ENCODE measurements around the gene LYPD3. TPM values are rescaled to one million over a fixed set of nuclear protein-coding genes. Genes with fewer than 3 reads are reported as not detected.

The LYPD3 gene
- polyA plus RNA-seq, 1 donor, result 0.67 TPM

DNA sequence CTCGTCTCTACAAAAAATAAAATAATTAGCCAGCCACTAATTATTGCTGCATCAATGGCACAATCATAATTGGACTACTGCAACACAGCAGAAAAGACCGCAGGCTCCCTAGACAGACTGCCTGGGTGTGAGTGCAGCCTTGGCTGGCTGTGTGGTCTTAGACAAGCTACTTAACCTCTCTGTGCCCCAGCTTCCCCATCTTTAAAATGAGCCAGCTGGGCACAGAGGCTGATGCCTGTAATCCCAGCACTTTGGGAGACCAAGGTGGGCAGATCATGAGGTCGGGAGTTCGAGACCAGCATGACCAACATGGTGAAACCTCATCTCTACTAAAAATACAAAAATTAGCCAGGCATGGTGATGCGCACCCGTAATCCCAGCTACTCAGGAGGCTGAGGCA lies 31.7 kb downstream of the LYPD3 start:
- no peak for DNase-seq (ENCODE audit: low read depth)

GRCh38 chr19:43433358-43433673 lies 32.1 kb downstream of the LYPD3 start:
- no peak for DNase-seq (ENCODE audit: low read depth)

- no peak for DNase-seq (ENCODE audit: low read depth)
Measured at GRCh38 chr19:43430976-43431375, 34.4 kb downstream of the LYPD3 start.

- no peak for DNase-seq (ENCODE audit: low read depth)
Measured at GRCh38 chr19:43430142-43430710, 35.2 kb downstream of the LYPD3 start.

- no peak for DNase-seq (ENCODE audit: low read depth)
Measured at GRCh38 chr19:43429395-43429794, 36.0 kb downstream of the LYPD3 start.

DNA sequence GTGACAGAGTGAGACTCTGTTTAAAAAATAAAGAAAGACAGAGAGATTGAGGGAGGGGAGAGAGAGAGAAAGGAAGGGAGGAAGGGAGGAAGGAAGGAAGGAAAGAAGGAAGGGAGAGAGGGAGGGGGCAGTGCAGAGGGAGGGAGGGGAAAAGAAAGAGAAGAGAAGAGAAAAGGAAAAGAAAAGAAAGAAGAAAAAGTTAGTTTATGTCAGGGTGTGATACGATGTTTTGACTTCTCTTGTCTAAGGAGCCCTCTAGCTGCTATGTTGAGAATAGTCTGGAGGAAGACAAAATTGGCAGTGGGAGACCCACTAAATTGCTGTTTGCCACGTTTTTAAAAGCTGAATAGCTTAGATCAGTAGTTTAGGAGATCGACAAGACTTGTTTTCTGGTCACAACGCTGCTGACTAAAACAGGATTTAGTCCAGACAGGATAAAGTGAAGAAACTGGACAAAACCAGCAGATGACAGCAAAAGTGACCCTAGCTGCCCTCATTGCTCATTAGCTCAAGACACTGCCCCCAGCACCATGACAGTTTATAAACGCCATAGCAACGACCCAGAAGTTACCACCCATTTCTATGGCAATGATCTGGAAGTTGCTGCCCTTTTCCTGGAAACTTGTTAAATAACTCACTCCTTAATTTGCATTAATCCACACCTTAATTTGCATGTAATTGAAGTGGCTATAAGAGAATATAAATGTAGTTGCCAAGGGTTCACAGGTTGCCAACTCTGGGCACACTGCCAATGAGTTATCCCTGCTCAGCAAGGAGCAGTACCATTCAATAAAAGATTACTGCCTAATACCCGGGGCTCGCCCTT lies 39.6 kb downstream of the LYPD3 start:
- no peak for DNase-seq (ENCODE audit: low read depth)

DNA sequence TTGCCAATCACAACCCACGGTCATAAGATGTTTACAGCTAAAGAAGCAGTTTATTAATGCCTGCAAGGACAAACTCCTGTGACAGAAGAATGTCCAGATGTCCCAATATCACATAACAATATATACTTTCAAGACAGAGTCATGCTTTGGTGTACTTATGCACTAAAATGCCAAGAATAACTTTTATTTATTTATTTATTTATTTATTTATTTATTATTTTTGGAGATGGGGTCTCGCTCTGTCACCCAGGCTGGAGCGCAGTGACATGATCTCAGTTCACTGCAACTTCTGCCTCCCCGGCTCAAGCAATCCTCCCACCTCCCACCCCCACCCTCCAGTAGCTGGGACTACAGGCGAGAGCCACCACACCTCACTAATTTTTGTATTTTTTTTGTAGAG lies 41.6 kb downstream of the LYPD3 start:
- DNase-seq (ENCODE audit: low read depth), result no peak

DNA sequence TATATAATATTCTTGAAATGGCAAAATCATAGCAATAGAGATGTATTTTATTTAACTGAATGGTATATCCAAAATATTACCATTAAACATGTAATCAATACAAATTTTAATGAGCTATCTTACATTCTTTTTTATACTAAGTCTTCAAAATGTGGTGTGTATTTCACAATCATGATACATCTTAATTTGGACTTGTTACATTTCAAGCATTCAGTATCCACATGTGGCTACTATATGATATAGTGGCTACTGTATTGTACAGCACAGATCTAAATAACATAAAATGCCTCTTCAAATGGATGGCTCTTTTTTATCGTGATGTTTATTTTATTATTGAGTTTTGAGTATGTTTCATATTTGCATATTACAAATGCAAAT lies 42.7 kb downstream of the LYPD3 start:
- DNase-seq (ENCODE audit: low read depth), result no peak

- DNase-seq (ENCODE audit: low read depth), result no peak
Measured at GRCh38 chr19:43422000-43422688, 43.3 kb downstream of the LYPD3 start.

DNA sequence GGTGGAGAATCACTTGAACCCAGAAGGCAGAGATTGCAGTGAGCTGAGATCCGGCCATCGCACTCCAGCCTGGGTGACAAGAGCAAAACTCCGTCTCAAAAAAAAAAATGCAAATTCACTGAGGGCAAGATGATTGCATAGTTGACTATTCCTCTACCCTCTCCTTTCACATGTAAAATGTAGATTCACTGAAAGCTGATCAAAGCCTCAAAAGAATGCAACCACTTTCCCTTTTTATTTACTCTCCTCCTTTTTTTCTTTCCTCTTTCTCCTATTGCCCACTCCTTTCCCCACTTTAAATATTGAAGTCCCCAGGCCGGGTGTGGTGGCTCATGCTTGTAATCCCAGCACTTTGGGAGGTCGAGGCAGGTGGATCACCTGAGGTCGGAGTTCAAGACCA lies 44.5 kb downstream of the LYPD3 start:
- no peak for DNase-seq (ENCODE audit: low read depth)

GRCh38 chr19:43416951-43417623 lies 48.3 kb downstream of the LYPD3 start:
- no peak for DNase-seq (ENCODE audit: low read depth)

GRCh38 chr19:43414554-43414953 lies 50.9 kb downstream of the LYPD3 start, which contains the start of gene TEX101:
Gene TEX101, plus strand, starts transcription at chr19:43414890. Its CDS starts 1,030 bp downstream, at chr19:43415920.
- DNase-seq (ENCODE audit: low read depth), result no peak

DNA sequence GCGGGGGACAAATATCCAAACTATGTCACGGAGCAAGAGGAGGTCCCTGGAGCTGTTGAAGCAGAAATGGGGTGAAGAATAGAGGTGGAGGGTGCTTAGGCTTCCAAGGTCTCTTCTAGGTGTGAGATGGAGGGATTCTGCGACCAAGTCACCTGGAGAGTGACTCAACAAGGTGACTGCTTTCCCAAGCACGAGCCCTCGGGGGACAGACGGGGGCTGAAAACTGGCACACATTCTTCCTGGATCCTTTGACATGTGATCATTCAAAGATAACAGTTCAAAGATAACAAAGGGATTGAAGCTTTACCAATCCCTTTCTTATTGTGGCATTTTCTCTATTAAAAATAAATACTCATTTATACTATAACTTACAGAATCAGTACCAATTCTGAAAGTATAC lies 53.0 kb downstream of the LYPD3 start:
- no peak for DNase-seq (ENCODE audit: low read depth)

Other genes starting within 250 kb of the LYPD3 start
- 0.09 TPM for gene PSG9, start 196.1 kb downstream of the LYPD3 start, polyA plus RNA-seq (ENCODE audit: insufficient read length)
- 0.38 TPM for gene CD177, start 111.9 kb downstream of the LYPD3 start, polyA plus RNA-seq (ENCODE audit: insufficient read length)
- not detected for gene TEX101, start 50.7 kb downstream of the LYPD3 start, polyA plus RNA-seq (ENCODE audit: insufficient read length)
- 3.4 TPM for gene PHLDB3, start 39.1 kb upstream of the LYPD3 start, polyA plus RNA-seq (ENCODE audit: insufficient read length)
- 12.5 TPM for gene ETHE1, start 61.6 kb upstream of the LYPD3 start, polyA plus RNA-seq (ENCODE audit: insufficient read length)
- gene ZNF575, start 67.6 kb upstream of the LYPD3 start, polyA plus RNA-seq (ENCODE audit: insufficient read length), result 3.0 TPM
- gene XRCC1, start 109.9 kb upstream of the LYPD3 start, polyA plus RNA-seq (ENCODE audit: insufficient read length), result 28.9 TPM
- 5.1 TPM for gene PINLYP, start 110.2 kb upstream of the LYPD3 start, polyA plus RNA-seq (ENCODE audit: insufficient read length)
- gene IRGQ, start 130.5 kb upstream of the LYPD3 start, polyA plus RNA-seq (ENCODE audit: insufficient read length), result 12.4 TPM
- gene ZNF576, start 131.0 kb upstream of the LYPD3 start, polyA plus RNA-seq (ENCODE audit: insufficient read length), result 10.2 TPM
- 0.71 TPM for gene SRRM5, start 146.5 kb upstream of the LYPD3 start, polyA plus RNA-seq (ENCODE audit: insufficient read length)
- 56.5 TPM for gene ZNF428, start 154.0 kb upstream of the LYPD3 start, polyA plus RNA-seq (ENCODE audit: insufficient read length)
- 7.0 TPM for gene CADM4, start 174.2 kb upstream of the LYPD3 start, polyA plus RNA-seq (ENCODE audit: insufficient read length)
- 5.3 TPM for gene PLAUR, start 204.6 kb upstream of the LYPD3 start, polyA plus RNA-seq (ENCODE audit: insufficient read length)

Measured in forelimb muscle (tissue), 1 donor.